ENCODE data around the gene GUCY1B1.
A peak's percentile ranks its signal among the peaks of the same experiment; 100 is the strongest.

GUCY1B1 gene

DNA sequence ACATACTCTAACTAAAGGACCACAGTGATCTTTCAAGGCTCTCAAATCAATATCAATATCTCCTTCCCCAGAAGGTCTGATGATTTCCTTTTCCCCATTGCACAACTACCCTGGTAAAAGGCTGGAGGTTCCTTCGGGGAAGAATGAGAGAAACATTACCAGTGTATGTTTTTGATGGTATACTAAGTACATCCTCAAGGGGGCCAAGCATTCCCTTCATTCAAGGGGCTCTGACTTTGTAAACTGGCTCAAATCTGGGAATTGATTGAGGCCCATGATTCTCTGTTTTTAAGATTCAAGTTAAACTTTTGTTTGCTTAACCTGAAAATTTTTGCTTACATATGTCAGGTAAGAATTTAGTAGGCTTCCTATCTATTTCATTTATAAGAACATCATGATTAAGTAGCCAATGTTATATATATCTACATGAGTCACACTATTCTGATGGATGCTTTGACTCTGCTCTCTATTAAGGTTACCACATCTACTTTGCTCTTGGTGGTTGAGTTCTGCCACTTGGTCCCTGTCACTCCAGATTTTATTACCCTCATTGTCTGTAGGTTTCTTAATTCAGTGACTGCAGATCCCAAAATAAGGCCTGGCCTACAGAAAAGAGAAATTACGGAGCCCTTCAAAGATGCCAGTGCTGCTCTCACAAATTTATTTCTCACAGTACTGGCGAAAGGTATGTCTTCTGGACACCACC, 16.4 kb upstream of the GUCY1B1 start:
- DNase-seq (ENCODE audit: low read depth) = no peak
- TF ChIP-seq, protein P1, sequence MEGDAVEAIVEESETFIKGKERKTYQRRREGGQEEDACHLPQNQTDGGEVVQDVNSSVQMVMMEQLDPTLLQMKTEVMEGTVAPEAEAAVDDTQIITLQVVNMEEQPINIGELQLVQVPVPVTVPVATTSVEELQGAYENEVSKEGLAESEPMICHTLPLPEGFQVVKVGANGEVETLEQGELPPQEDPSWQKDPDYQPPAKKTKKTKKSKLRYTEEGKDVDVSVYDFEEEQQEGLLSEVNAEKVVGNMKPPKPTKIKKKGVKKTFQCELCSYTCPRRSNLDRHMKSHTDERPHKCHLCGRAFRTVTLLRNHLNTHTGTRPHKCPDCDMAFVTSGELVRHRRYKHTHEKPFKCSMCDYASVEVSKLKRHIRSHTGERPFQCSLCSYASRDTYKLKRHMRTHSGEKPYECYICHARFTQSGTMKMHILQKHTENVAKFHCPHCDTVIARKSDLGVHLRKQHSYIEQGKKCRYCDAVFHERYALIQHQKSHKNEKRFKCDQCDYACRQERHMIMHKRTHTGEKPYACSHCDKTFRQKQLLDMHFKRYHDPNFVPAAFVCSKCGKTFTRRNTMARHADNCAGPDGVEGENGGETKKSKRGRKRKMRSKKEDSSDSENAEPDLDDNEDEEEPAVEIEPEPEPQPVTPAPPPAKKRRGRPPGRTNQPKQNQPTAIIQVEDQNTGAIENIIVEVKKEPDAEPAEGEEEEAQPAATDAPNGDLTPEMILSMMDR (conservative IDR thresholded peaks at IDR 0.05; ENCODE audit: low read depth, low read length) = peak; percentile 42
- no peak overlapping the region for H3K4me3 ChIP-seq (ENCODE audit: low read length)

DNA sequence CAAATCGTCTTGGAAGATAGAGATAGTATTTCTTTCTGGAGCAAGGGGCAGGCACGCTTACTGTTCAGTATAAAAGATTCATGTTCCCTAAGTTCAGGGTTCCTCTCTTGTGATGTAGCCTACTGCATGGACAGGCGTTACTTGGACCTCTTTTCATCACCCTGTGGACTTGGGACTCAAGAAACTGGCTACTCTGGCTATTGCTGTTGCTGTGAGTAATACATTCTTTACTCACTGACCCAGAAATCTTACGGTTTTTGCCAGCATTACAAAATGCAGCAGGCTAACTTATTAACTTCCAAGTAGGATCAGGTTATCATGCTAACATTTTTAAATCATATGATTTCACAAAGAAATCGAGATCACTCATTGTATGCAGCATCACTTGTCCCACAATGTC, 12.8 kb upstream of the GUCY1B1 start:
- peak; percentile 30 for DNase-seq (ENCODE audit: low read depth)
- no peak overlapping the region for H3K4me3 ChIP-seq (ENCODE audit: low read length)
- TF ChIP-seq, protein P1 (conservative IDR thresholded peaks at IDR 0.05; ENCODE audit: low read depth, low read length) = no peak

DNA sequence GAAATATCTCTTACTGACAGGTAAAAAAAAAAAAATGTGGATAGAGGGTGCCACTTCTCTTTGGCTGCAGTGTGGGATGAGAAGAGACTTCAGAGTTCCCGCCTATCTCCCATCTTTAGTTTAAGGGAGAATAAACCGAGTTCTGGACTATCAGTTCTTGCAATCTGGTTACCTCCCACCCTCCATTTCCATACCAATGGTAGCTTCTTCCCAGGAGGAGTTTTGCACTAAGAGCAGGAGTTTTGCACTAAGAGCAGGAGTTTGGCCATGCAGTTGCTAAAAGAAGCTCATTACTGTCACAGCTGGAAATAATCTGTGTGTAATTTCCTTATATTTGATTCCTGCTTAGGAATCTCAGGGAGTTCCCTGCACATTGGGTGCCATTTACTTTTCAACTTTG, 10.8 kb upstream of the GUCY1B1 start:
- TF ChIP-seq, protein P1 (conservative IDR thresholded peaks at IDR 0.05; ENCODE audit: low read depth, low read length) = no peak
- no peak for DNase-seq (ENCODE audit: low read depth)
- no peak overlapping the region for H3K4me3 ChIP-seq (ENCODE audit: low read length)

DNA sequence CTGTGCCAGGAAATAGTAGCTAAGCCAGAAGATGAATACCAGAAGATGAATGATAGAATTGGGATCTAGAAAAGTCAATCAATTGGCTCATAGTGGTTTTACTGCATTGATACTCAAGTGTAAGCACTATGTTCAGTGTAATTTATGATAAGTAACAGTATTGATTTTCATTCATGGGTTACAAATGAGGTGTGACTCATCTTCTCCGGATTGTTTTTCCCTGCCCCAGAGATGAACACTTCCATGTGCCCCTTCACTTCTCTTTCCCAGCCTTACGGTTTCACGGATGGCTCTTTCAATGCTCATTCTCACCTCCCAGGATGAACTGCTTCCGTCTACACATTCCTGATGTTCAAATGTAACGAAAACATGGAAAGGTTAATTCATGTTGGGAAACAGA, 9.8 kb upstream of the GUCY1B1 start:
- no peak for DNase-seq (ENCODE audit: low read depth)
- H3K4me3 ChIP-seq (ENCODE audit: low read length) = no peak overlapping the region
- TF ChIP-seq, protein P1 (conservative IDR thresholded peaks at IDR 0.05; ENCODE audit: low read depth, low read length) = no peak

DNA sequence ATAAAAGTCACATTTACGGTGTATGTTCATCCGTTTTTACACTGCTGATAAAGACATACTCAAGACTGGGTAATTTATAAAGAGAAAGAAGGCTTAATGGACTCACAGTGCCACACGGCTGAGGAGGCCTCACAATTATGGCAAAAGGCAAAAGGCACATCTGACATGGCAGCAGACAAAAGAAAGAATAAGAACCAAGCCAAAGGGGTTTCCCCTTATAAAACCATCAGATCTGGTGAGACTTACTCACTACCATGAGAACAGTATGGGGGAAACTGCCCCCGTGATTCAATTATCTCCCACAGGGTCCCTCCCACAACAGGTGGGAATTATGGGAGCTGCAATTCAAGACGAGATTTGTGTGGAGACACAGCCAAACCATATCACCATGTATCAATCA, 7.3 kb upstream of the GUCY1B1 start:
- H3K4me3 ChIP-seq (ENCODE audit: low read length) = no peak overlapping the region
- TF ChIP-seq, protein P1 (conservative IDR thresholded peaks at IDR 0.05; ENCODE audit: low read depth, low read length) = no peak
- DNase-seq (ENCODE audit: low read depth) = no peak

DNA sequence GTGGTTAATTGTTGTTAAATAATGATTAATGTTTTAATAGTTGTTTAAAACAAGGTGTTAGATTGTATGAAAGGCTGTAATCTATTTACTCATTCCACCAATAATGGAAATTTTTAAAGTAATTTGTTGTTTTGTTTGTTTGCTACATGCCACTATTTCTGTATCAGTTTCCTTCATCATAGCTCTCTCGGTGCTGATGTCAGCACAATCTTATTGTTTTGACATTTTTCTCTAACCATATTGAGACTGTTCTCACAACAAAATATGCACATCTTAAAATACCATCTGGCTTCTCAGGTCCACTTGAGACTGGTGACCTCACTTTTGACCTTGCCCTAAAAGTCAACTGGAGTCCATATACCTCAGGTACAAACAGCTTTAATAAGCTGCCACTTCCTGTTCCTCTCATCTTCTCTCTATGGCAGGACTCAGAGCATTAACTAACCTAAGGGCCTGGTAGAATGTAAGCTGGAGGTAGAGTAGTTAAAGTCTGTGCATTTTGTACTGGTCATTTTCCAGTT, 1.0 kb upstream of the GUCY1B1 start:
- TF ChIP-seq, protein P1 (conservative IDR thresholded peaks at IDR 0.05; ENCODE audit: low read depth, low read length) = no peak
- H3K4me3 ChIP-seq (ENCODE audit: low read length) = no peak overlapping the region
- no peak for DNase-seq (ENCODE audit: low read depth)

Data from retinal pigment epithelial cell (primary cell).